Stimulated activated CD8-positive, alpha-beta memory T cell treated with anti-CD3 and anti-CD28 coated beads, Interleukin-2, amount 100 ng/mL, for 1 hour (primary cell): ENCODE results near the gene SIPA1.
"Not testable (repeated sequence)": the region's sequence is repeated elsewhere in the genome, so short reads cannot be mapped to it uniquely, and the experiment has no call there.

Experiments used
- DNase-seq, 2 donors: peaks; one replicate each; pipeline ENCODE4 v3.0.0-alpha.2; 2020; ENCODE audit warnings: low read depth in 2 of 2

SIPA1 gene

GRCh38 chr11:65623852-65624616, 13.9 kb upstream of the SIPA1 start:
- DNase-seq: no peak

GRCh38 chr11:65624931-65625627, 12.8 kb upstream of the SIPA1 start:
- DNase-seq: no peak

GRCh38 chr11:65625628-65626342, 12.1 kb upstream of the SIPA1 start:
- DNase-seq: peak in 1 of 2 donors; percentile 32

- DNase-seq: no peak
Measured at GRCh38 chr11:65627202-65627601, 10.7 kb upstream of the SIPA1 start.

GRCh38 chr11:65629579-65629978, 8.3 kb upstream of the SIPA1 start:
- DNase-seq: no peak

GRCh38 chr11:65630215-65630614, 7.7 kb upstream of the SIPA1 start:
- DNase-seq: no peak

- no peak for DNase-seq
Measured at GRCh38 chr11:65633390-65634108, 4.4 kb upstream of the SIPA1 start.

GRCh38 chr11:65634109-65634436, 3.8 kb upstream of the SIPA1 start:
- no peak for DNase-seq

- no peak for DNase-seq
Measured at GRCh38 chr11:65634440-65634839, 3.5 kb upstream of the SIPA1 start.

GRCh38 chr11:65634905-65635731, 2.8 kb upstream of the SIPA1 start:
- DNase-seq: no peak

- no peak for DNase-seq
Measured at GRCh38 chr11:65636108-65637031, 1.5 kb upstream of the SIPA1 start.

GRCh38 chr11:65637032-65637557, 806 bp upstream of the SIPA1 start:
- DNase-seq: no peak

GRCh38 chr11:65639228-65639597, 1.3 kb downstream of the SIPA1 start:
- not testable (repeated sequence) for DNase-seq

- peak; percentile 47 to 49 for DNase-seq
Measured at GRCh38 chr11:65639623-65640482, 2.0 kb downstream of the SIPA1 start.

GRCh38 chr11:65640483-65641296, 2.8 kb downstream of the SIPA1 start:
- no peak for DNase-seq

- no peak for DNase-seq
Measured at GRCh38 chr11:65641297-65642013, 3.6 kb downstream of the SIPA1 start.

- DNase-seq: no peak
Measured at GRCh38 chr11:65642014-65642671, 4.2 kb downstream of the SIPA1 start.
